Daoy (cell line): Measurements from ENCODE around the gene MYO5C. TPM values are rescaled to one million over a fixed set of nuclear protein-coding genes. Genes with fewer than 3 reads are reported as not detected.
"Not testable (repeated sequence)": the region's sequence is repeated elsewhere in the genome, so short reads cannot be mapped to it uniquely, and the experiment has no call there.

Experiments used
- DNase-seq: peaks from one replicate; pipeline ENCODE4 v3.0.0-alpha.2; 2015; ENCODE audit warnings: low read depth
- total RNA-seq: library from RNA; depleted of rRNA; stranded (reverse); fragments of >200 nt; shearing (Covaris generic); gene quantifications from 2 replicates; pipeline ENCODE4 v1.2.3, GENCODE V29; 2014

The MYO5C gene
- total RNA-seq, 1 experiment from 2014 or later, result 8.0 TPM

GRCh38 chr15:52306270-52306669, 10.7 kb upstream of the MYO5C start:
- peak; percentile 52 for DNase-seq

GRCh38 chr15:52303093-52303772, 7.6 kb upstream of the MYO5C start:
- DNase-seq, result no peak

- no peak for DNase-seq
Measured at GRCh38 chr15:52301265-52301847, 5.8 kb upstream of the MYO5C start.

DNA sequence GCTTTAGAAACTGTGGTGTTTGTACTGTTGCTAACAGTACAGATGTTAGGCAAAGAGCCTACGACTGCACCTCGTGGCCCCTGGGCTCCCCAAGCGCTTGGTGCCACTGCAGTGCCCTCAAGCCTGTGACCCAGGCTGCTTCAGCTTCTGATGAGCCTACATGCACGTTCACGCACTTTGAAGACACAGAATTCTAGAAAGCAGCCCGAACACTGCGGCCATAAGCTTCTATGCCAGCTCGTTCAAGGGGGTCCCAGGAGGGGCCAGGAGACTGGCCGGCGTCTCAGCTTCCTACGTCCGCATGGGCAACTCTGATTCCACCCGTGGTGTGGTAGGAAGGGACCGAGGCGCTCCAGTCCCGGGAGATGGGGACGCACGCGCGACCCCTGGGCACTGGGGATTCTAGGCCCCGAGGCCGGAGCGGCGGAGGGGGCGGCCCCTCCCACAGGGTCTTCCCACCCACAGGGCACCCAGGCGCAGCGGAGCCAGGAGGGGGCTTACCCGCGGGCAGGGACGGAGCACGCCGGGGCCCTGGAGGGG, 653 bp downstream of the MYO5C start:
- no peak for DNase-seq

- DNase-seq, result no peak
Measured at GRCh38 chr15:52292780-52293392, 2.7 kb downstream of the MYO5C start.

DNA sequence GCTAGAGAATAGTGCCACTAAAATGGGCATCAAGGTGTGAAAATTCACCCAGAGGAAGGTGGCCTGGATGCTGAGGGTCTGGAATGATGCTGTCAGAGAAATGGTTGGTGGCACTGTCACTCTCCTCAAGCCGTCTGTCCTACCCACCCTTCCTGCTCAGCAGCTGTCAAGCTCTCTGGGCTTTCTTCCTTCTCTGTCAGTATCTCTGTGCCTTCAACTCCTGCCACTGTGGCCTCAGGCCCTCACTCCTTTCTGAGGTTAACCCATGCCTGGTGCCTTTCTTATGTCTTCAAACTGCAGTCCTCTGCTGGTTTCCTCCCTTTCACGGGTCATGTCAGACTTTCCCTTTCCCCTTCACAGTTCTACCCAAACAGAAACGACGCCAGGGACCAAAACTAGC, 4.4 kb downstream of the MYO5C start:
- DNase-seq, result no peak

GRCh38 chr15:52290800-52291199, 4.8 kb downstream of the MYO5C start:
- DNase-seq, result no peak

- no peak for DNase-seq
Measured at GRCh38 chr15:52290329-52290728, 5.3 kb downstream of the MYO5C start.

- DNase-seq, result peak; percentile 68
Measured at GRCh38 chr15:52289629-52290081, 5.9 kb downstream of the MYO5C start.

GRCh38 chr15:52288986-52289385, 6.6 kb downstream of the MYO5C start:
- no peak for DNase-seq

- DNase-seq, result peak; percentile 89
Measured at GRCh38 chr15:52288051-52288942, 7.3 kb downstream of the MYO5C start.

DNA sequence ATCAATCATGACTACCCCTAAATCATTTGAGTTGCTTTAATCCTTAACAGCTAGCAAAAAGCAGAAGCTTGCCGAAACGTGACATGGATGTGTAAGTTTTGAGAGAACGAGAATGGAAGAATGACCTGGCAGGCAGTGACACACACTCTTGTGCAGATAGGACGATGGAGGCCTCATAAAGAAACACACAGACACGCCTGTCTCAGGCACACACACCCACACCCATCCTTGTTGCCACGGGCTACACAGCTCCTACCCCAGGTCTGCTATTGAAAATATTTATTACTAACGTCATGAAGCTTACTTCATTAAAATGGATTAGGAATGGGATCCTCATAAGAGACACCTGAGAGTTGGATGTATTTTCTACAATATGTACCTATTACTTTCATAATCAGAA, 8.5 kb downstream of the MYO5C start:
- no peak for DNase-seq

GRCh38 chr15:52285941-52286340, 9.7 kb downstream of the MYO5C start:
- DNase-seq, result not testable (repeated sequence)

GRCh38 chr15:52284164-52284563, 11.4 kb downstream of the MYO5C start:
- peak; percentile 62 for DNase-seq

- no peak for DNase-seq
Measured at GRCh38 chr15:52283281-52283680, 12.3 kb downstream of the MYO5C start.

- no peak for DNase-seq
Measured at GRCh38 chr15:52282418-52282817, 13.2 kb downstream of the MYO5C start.

- DNase-seq, result no peak
Measured at GRCh38 chr15:52281085-52282035, 14.2 kb downstream of the MYO5C start.

DNA sequence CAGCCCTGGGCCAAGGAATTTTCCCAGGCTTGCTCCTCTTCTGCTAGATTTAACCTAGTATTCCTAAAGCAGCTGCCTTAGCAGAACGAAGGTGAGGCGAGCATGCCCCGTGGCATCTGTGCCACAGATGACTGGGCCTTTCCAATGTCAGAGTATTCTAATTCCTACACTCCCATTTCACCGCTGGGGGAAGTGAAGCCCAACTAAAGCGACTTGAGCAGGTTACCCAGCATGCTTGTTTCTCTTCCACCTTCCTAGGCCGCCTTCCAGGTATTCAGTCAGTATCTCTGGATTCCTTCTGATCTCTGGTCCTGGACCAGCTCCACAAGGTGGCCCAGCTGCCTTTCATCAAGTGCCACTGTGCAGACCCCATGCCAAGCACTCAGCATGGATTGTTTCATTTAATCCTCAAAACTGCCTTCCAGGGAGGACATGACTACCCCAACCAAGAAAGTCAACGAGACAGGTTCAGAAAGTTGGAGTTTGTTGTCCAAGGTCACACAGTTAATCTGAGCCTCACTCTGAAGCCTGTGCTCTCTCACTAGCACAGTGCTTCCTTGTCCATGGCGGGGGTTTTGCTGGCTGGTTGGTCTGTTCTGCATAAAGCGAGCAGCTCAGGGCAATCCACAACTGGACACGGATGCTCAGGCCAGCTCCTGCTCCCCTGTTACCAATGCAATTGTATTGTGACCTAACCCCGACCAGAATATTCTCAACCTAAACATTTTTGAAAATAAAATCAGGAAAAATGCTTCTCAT, 15.1 kb downstream of the MYO5C start:
- no peak for DNase-seq

DNA sequence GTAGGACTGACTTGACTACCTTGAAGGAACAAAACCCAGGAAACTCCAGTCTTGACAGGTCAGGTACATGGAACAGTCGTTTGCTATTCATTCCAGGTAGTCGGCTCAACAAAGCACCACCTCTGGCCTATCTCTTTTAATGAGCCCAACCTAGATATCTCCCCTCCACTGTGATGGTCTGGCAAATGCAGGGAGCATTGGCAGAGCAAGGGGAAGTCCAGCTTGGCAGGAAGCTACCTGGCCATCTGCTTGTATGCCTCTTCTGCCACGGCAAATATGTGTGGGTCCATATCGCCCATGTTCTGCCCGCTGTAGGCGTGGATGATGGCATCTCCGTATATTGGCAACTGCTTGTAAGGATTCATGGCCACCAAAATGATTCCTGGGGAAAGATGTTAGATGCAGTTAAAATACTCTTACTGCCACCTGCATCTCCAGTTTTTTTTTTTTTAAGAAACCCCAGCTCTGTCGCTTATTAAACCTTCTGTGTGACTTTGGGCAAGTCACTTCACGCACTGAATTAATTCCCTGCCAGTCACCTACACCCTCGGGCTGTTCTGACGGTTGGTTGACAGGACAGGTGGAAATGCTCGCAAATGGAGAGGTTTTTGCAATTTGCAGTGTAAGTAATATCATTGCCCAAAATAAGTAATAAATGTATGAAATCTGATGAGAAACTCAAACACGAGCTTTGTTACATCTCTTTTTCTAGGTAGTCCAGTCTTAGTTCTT, 16.8 kb downstream of the MYO5C start:
- DNase-seq, result no peak
